Heart left ventricle (tissue), 16 donors: Measurements from ENCODE around the gene PYDC2. TPM values are rescaled to one million over a fixed set of nuclear protein-coding genes. Genes with fewer than 3 reads are reported as not detected.

Experiments
- ATAC-seq, 4 donors: fragments of 200-7000 bp; cut with Tn5 transposase; one replicate each; pipeline ENCODE4 v1.9.1; 2020 to 2022; ENCODE audit warnings: moderate library complexity in 4 of 4, mild to moderate bottlenecking in 3 of 4, moderate number of reproducible peaks in 1 of 4
- DNase-seq, 5 donors: peaks; one replicate each; pipeline ENCODE4 v3.0.0-alpha.2; 2020
- H3K27ac ChIP-seq, 12 donors: fragments of 200-600 bp; sonication (generic) in 4 of 12; one replicate each; pipeline versions ENCODE4 v1.5.0 to v1.8.0; 2016 to 2022; ENCODE audit warnings: mild to moderate bottlenecking in 2 of 12
- H3K27me3 ChIP-seq, 9 donors: fragments of 200-600 bp; sonication (generic) in 2 of 9; one replicate each; pipeline versions ENCODE4 v1.5.1 to v1.8.0; 2016 to 2022; ENCODE audit warnings: mild to moderate bottlenecking in 3 of 9
- H3K36me3 ChIP-seq, 9 donors: fragments of 200-600 bp; sonication (generic) in 2 of 9; one replicate each; pipeline versions ENCODE4 v1.5.0 to v1.8.0; 2018 to 2022; ENCODE audit warnings: mild to moderate bottlenecking in 2 of 9
- H3K4me1 ChIP-seq, 12 donors: fragments of 200-600 bp; sonication (generic) in 4 of 12; one replicate each; pipeline versions ENCODE4 v1.5.0 to v1.8.0; 2016 to 2022; ENCODE audit warnings: mild to moderate bottlenecking in 3 of 12
- H3K4me3 ChIP-seq, 12 donors: fragments of 200-600 bp; sonication (generic) in 4 of 12; one replicate each; pipeline versions ENCODE4 v1.5.0 to v1.8.0; 2017 to 2022; ENCODE audit warnings: mild to moderate bottlenecking in 9 of 12, moderate library complexity in 4 of 12
- H3K9me3 ChIP-seq, 12 donors: fragments of 200-600 bp; sonication (generic) in 4 of 12; one replicate each; pipeline versions ENCODE4 v1.5.0 to v1.8.0; 2016 to 2022; ENCODE audit warnings: mild to moderate bottlenecking in 1 of 12
- POLR2A ChIP-seq, 2 donors: fragments of 450-650 bp; IDR thresholded peaks; one replicate each; pipeline ENCODE4 v1.6.1; 2017; ENCODE audit warnings: antibody characterized with exemption in 2 of 2, mild to moderate bottlenecking in 2 of 2, moderate library complexity in 2 of 2
- WGBS, 4 donors: extraction: QIAGEN DNeasy Blood & Tissue Kit in 2 of 4; methylation state at CpG; one replicate each; pipeline versions ENCODE4 v1.1.5 to v1.1.7; 2013 to 2018; 5-methylcytosine and 5-hydroxymethylcytosine counted together
- intact Hi-C, 10 donors: fragments of 100-400 bp; cut with DNase I; formaldehyde crosslinking; loops; one replicate each; pipeline versions ENCODE4 v1.11.1 to v1.14.2; 2022
- polyA plus RNA-seq, 2 donors: library from polyadenylated mRNA; stranded (reverse); fragments of 200-250 nt; gene quantifications; one replicate each; pipeline ENCODE4 v1.2.3, GENCODE V29; 2013
- total RNA-seq, 9 donors: library from RNA; depleted of rRNA in 2 of 9; stranded (reverse); fragments of >200 nt in 2 of 9; fragmentation: NEBNext Ultra II Directional in 3 of 9; extraction: Animal tissue kit (Norgen Biotek cat#: 25700) in 3 of 9; gene quantifications; one replicate each; pipeline versions ENCODE4 v1.1.0 to v1.2.4, GENCODE V29; 2016 to 2023
- TF ChIP-seq, protein P1 (sequence below), 12 donors: fragments of 200-600 bp; sonication (generic) in 4 of 12; IDR thresholded peaks; one replicate each; pipeline versions ENCODE4 v1.5.0 to v1.8.0; 2018 to 2022; ENCODE audit warnings: antibody characterized with exemption in 12 of 12, mild to moderate bottlenecking in 5 of 12
- donor health status: ischemic (EF 13 %, LVEDD 7.1; RV severe dilation, severe dysfunction).
- donor health status: healthy with polysubstance abuse.
- donor health status: DM: no; HTN: yes; CAD: no.
- donor health status: DM: no; HTN: no; CAD: no.
- donor health status: ischemic (EF 25% LVEDD 6.9; RV normal size, moderate dysfunction).
- donor health status: ischemic (EF 25% LVEDD 5.7; RV mildly dilated, moderate dysfunction).
- donor health status: healthy.
- donor health status: DM: yes; HTN: yes; CAD: no.
- donor health status: ischemic (EF 35%, LVEDD 5.7; RV mildly dilated, moderate dysfunction).
- donor health status: nonischemic (EF 11% LVEDD 7.7; RV severe dilation, severe dysfunction).
- donor health status: DM: yes; HTN: yes; CAD: no.
- donor health status: PGD.
- donor health status: ischemic (EF 29% LVEDD 5.4; RV normal size, mild dysfunction).
- donor health status: nonischemic (EF 23%, LVEDD 6.1; RV moderate dilation, normal function).

The PYDC2 gene
- total and polyA plus RNA-seq, 11 donors = not detected

DNA sequence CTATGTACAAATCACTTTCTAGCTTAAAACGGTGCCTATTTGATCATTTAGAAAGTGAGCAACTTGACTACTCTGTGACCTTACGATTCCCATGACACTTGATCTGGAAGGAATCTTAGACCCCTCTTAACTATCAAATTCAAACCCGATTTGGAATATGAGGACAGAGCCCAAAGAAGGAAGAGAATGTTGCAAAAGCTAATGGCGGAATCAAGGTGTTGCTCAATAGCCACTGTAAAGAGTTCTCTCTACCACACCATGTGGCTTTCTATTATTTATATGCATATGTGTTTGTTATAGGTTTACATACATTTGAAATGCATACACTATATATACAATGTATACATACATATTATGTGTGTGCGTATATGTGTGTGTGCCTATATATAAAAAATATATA, 39.9 kb downstream of the PYDC2 start:
- no peak overlapping the region for H3K4me3 ChIP-seq
- TF ChIP-seq POLR2A (IDR thresholded peaks at IDR 0.05) = no peak
- TF ChIP-seq, protein P1, sequence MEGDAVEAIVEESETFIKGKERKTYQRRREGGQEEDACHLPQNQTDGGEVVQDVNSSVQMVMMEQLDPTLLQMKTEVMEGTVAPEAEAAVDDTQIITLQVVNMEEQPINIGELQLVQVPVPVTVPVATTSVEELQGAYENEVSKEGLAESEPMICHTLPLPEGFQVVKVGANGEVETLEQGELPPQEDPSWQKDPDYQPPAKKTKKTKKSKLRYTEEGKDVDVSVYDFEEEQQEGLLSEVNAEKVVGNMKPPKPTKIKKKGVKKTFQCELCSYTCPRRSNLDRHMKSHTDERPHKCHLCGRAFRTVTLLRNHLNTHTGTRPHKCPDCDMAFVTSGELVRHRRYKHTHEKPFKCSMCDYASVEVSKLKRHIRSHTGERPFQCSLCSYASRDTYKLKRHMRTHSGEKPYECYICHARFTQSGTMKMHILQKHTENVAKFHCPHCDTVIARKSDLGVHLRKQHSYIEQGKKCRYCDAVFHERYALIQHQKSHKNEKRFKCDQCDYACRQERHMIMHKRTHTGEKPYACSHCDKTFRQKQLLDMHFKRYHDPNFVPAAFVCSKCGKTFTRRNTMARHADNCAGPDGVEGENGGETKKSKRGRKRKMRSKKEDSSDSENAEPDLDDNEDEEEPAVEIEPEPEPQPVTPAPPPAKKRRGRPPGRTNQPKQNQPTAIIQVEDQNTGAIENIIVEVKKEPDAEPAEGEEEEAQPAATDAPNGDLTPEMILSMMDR (IDR thresholded peaks at IDR 0.05) = no peak
- intact Hi-C loops = no loop called here
- WGBS, 4 donors = 90 to 94% (median 94%) methylated on average over 5 of the region's 5 CpGs
- no peaks in the 10 kb centered on the region for H3K27me3 ChIP-seq
- no peak overlapping the region for H3K27ac ChIP-seq
- no peak for DNase-seq
- no peaks in the 10 kb centered on the region for H3K36me3 ChIP-seq
- no peaks in the 10 kb centered on the region for H3K9me3 ChIP-seq
- H3K4me1 ChIP-seq = peaks cover 0 to 10% (median 0%) of the 10 kb centered on the region in 12 donors
- no peak for ATAC-seq

DNA sequence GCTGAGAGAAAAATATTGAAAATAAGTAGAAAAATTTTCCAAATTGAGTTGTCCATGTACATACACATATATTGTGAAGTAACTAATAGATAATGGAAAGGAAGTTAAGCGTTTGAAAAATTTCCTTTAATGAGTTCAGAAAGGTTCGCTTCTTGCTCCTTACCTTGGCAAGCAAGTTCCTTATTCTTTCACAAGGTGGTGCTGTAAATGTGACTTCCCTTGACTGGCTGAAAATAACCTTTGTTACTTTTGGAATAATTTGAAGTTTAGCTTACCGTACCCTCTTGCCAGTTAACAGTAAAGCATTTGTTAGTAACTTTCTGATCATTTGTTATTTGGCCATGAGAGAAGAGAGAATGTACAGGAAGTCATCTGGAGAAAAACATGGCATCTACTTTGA, 41.6 kb downstream of the PYDC2 start:
- Histone ChIP-seq H3K4me3 (no peak overlapping the region), H3K27ac (no peak overlapping the region), H3K27me3 (no peaks in the 10 kb centered on the region), H3K36me3 (no peaks in the 10 kb centered on the region), H3K9me3 (no peaks in the 10 kb centered on the region), H3K4me1 (peaks cover 0 to 10% (median 0%) of the 10 kb centered on the region in 12 donors)
- no peak for TF ChIP-seq POLR2A (IDR thresholded peaks at IDR 0.05)
- TF ChIP-seq, protein P1 (IDR thresholded peaks at IDR 0.05) = peak in 7 of 12 donors; percentile 13 to 38 (median 21)
- ATAC-seq (no peak), DNase-seq (no peak)
- 59 to 72% (median 64%) methylated on average over 3 of the region's 3 CpGs for WGBS, 4 donors
- intact Hi-C loops = no loop called here

GRCh38 chr3:191509078-191509477, 48.1 kb downstream of the PYDC2 start:
- no peak for TF ChIP-seq POLR2A (IDR thresholded peaks at IDR 0.05)
- TF ChIP-seq, protein P1 (IDR thresholded peaks at IDR 0.05) = no peak

More at GRCh38 chr3:191509078-191509477, 48.1 kb downstream of the PYDC2 start:
- no peak overlapping the region for H3K4me3 ChIP-seq
- no peaks in the 10 kb centered on the region for H3K4me1 ChIP-seq
- H3K9me3 ChIP-seq = no peaks in the 10 kb centered on the region
- intact Hi-C loops = no loop called here
- 86 to 92% (median 88%) methylated on average over 2 of the region's 2 CpGs for WGBS, 4 donors
- H3K27me3 ChIP-seq = no peaks in the 10 kb centered on the region
- H3K27ac ChIP-seq = no peak overlapping the region
- H3K36me3 ChIP-seq = no peaks in the 10 kb centered on the region
- ATAC-seq = no peak
- no peak for DNase-seq

Other genes with a start within 250 kb of the PYDC2 start
- gene CCDC50, start 131.8 kb upstream of the PYDC2 start, total RNA-seq = 10 to 100 TPM; 42.9 to 75.7 (median 57.1) TPM
- 10 to 100 TPM; 16.1 to 49.5 TPM for gene CCDC50, start 131.8 kb upstream of the PYDC2 start, polyA plus RNA-seq
- 1 to 10 TPM in 1 of 9 donors, under 1 TPM in 1, not detected in 7; 0.43 to 1.1 TPM for gene UTS2B, start 130.6 kb upstream of the PYDC2 start, total RNA-seq
- gene UTS2B, start 130.6 kb upstream of the PYDC2 start, polyA plus RNA-seq = under 1 TPM in 1 of 2 donors, not detected in 1; 0.17 TPM